Astrocyte (in vitro differentiated cells and primary cell): ENCODE measurements around the gene HSF4.

Experiments used
- CTCF ChIP-seq: IDR thresholded peaks from 2 replicates; pipeline ENCODE4 v1.5.1; 2011; ENCODE audit warnings: low read depth, mild to moderate bottlenecking, inconsistent platforms, low read length, moderate library complexity; ENCODE audit not compliant: insufficient read depth
- EZH2 ChIP-seq: IDR thresholded peaks from 2 replicates; pipeline ENCODE4 v1.6.1; 2012; ENCODE audit warnings: mild to moderate bottlenecking, low read length, inconsistent platforms; ENCODE audit not compliant: insufficient read depth

GRCh38 chr16:67173323-67173722 is 8.8 kb downstream of the HSF4 start:
- TF ChIP-seq CTCF: no peak
- no peak for TF ChIP-seq EZH2
